ENCODE measurements around the gene COPS7A. TPM values are rescaled to one million over a fixed set of nuclear protein-coding genes. Genes with fewer than 3 reads are reported as not detected.

Gene COPS7A
- total and polyA plus RNA-seq, 9 of the 15 experiments (the other 6 are each of a cell fraction or from before 2014, with no cell fraction given): 12.7 to 36.0 (median 24.3) TPM

DNA sequence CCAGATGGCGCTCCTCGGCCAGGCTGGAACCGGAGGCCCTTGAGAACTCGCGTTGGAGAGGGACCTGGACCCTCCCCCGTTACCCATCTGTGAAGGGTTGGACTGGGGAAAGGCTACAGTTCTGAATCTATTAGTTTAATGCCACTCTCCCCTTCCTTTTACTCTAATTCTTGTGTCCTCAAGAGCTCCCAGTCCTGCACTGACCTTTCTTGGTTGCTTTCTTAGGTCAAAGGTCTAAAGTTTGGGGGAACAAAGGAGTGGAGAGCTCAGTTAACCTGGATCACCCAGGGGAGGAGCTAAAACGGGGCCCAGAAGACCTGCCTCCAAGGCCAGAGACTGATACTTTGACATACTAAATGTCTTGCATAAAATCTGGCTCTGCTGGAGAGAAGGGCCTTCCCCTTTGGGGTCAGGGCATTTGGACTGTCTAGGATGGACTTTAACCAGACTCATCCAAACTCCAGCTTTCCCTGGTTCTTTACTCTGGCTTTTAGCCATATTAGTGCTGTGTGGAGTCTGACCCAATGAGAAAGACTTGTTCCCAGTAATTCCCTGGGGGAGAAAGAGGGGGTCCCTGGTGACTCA is 30.0 kb downstream of the COPS7A start:
- DNase-seq (ENCODE audit: extremely low read depth in 1 of 4, low spot score in 3 of 4): peak in 1 of 4 experiments; percentile 44
- H3K9ac ChIP-seq (ENCODE audit: insufficient read depth in 1 of 2, low read depth in 2 of 2, low read length in 2 of 2): peak overlapping the region in 1 of 2 experiments; percentile 23; a peak in 3 of 4 replicates
- FAIRE-seq: no peak
- H3K36me3 ChIP-seq (ENCODE audit: control insufficient read depth, insufficient read depth, low read length): peaks cover 32% of the 10 kb centered on the region; the same call in 2 of the 3 replicates
- peaks cover 5% of the 10 kb centered on the region; the same call in 1 of the 2 replicates for H4K20me1 ChIP-seq (replicated peaks; ENCODE audit: control insufficient read depth, insufficient read depth, low read length)
- in situ Hi-C loops (cut with MboI) (no loop called here), intact Hi-C loops (cut with micrococcal nuclease) (loop anchor here (1.0 kb wide), 3 partner anchors 14 to 71 kb away; no protein-coding TSS in a partner anchor)
- 0% methylated on average over 6 of the region's 7 CpGs for WGBS (ENCODE audit: insufficient coverage, low coverage, missing lambda C conversion rate)
- peak overlapping the region; percentile 83 for H2AFZ ChIP-seq (ENCODE audit: low read depth, low read length)
- CTCF ChIA-PET (ENCODE audit: low intra/inter-chr PET ratio): interaction anchor here (0.8 to 2.1 kb wide), 5 partner anchors 25 to 82 kb away, joined by 3 to 24 read pairs (median 6); no protein-coding TSS in a partner anchor
- peaks cover 31% of the 10 kb centered on the region for H3K79me2 ChIP-seq (ENCODE audit: control insufficient read depth, insufficient read depth, low read length)
- POLR2A ChIA-PET: interaction anchor here (0.7 to 2.4 kb wide), 9 partner anchors 10 to 119 kb away, joined by 3 to 10 read pairs (median 5); partner anchors contain the start of genes GPR162 and ZNF384
- peak overlapping the region; percentile 61 for H3K4me2 ChIP-seq (ENCODE audit: insufficient read depth, low read length)
- peak overlapping the region; percentile 99; the same call in 2 of the 3 replicates for H3K27ac ChIP-seq (ENCODE audit: extremely low read depth, low read depth, low read length)
- H3K9me3 ChIP-seq (replicated peaks; ENCODE audit: control insufficient read depth, insufficient read depth, low read depth, low read length): no peaks in the 10 kb centered on the region
- ATAC-seq: no peak; the same call in 2 of the 3 replicates
- peak overlapping the region; percentile 99; the same call in 1 of the 2 replicates for H3K4me3 ChIP-seq
- H3K9me1 ChIP-seq (ENCODE audit: control insufficient read depth, insufficient read depth, low read length): peaks cover 3% of the 10 kb centered on the region
- no TSS peak for BruUV-seq (replicated peaks)
- peaks cover 18 to 29% of the 10 kb centered on the region in 2 experiments for H3K4me1 ChIP-seq (replicated peaks in 1 of 2; ENCODE audit: control insufficient read depth in 2 of 2, insufficient read depth in 2 of 2, low read length in 2 of 2)
- no peaks in the 10 kb centered on the region for H3K27me3 ChIP-seq (ENCODE audit: control insufficient read depth in 2 of 2, insufficient read depth in 2 of 2, low read length in 2 of 2)
- TF ChIP-seq RBM22 (IDR thresholded peaks at IDR 0.05; ENCODE audit: low read depth, low read length, poor library complexity, severe bottlenecking) (no peak), ZNF239 (CRISPR knock-in tag; IDR thresholded peaks at IDR 0.05) (no peak), ZBTB7A (IDR thresholded peaks at IDR 0.05; ENCODE audit: borderline replicate concordance, control insufficient read depth, low read depth, low read length) (peak; percentile 39; the same call in 1 of the 2 replicates)
- TF ChIP-seq, protein P1, sequence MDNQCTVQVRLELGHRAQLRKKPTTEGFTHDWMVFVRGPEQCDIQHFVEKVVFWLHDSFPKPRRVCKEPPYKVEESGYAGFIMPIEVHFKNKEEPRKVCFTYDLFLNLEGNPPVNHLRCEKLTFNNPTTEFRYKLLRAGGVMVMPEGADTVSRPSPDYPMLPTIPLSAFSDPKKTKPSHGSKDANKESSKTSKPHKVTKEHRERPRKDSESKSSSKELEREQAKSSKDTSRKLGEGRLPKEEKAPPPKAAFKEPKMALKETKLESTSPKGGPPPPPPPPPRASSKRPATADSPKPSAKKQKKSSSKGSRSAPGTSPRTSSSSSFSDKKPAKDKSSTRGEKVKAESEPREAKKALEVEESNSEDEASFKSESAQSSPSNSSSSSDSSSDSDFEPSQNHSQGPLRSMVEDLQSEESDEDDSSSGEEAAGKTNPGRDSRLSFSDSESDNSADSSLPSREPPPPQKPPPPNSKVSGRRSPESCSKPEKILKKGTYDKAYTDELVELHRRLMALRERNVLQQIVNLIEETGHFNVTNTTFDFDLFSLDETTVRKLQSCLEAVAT (IDR thresholded peaks at IDR 0.05): no peak
- TF ChIP-seq, protein P2, sequence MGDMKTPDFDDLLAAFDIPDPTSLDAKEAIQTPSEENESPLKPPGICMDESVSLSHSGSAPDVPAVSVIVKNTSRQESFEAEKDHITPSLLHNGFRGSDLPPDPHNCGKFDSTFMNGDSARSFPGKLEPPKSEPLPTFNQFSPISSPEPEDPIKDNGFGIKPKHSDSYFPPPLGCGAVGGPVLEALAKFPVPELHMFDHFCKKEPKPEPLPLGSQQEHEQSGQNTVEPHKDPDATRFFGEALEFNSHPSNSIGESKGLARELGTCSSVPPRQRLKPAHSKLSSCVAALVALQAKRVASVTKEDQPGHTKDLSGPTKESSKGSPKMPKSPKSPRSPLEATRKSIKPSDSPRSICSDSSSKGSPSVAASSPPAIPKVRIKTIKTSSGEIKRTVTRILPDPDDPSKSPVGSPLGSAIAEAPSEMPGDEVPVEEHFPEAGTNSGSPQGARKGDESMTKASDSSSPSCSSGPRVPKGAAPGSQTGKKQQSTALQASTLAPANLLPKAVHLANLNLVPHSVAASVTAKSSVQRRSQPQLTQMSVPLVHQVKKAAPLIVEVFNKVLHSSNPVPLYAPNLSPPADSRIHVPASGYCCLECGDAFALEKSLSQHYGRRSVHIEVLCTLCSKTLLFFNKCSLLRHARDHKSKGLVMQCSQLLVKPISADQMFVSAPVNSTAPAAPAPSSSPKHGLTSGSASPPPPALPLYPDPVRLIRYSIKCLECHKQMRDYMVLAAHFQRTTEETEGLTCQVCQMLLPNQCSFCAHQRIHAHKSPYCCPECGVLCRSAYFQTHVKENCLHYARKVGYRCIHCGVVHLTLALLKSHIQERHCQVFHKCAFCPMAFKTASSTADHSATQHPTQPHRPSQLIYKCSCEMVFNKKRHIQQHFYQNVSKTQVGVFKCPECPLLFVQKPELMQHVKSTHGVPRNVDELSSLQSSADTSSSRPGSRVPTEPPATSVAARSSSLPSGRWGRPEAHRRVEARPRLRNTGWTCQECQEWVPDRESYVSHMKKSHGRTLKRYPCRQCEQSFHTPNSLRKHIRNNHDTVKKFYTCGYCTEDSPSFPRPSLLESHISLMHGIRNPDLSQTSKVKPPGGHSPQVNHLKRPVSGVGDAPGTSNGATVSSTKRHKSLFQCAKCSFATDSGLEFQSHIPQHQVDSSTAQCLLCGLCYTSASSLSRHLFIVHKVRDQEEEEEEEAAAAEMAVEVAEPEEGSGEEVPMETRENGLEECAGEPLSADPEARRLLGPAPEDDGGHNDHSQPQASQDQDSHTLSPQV (IDR thresholded peaks at IDR 0.05): 0 out of 2 replicates have a peak, but pooled peaks have one; percentile 32

All from K562 (cell line).